Amniotic stem cell (primary cell): ENCODE data around the gene DPP8.
A peak's percentile ranks its signal among the peaks of the same experiment; 100 is the strongest.
"Not testable (repeated sequence)": the region's sequence is repeated elsewhere in the genome, so short reads cannot be mapped to it uniquely, and the experiment has no call there.

ENCODE experiments used
- DNase-seq: peaks from one replicate; lab custom pipeline; 2025; lab: John Stamatoyannopoulos, UW

DPP8 gene

GRCh38 chr15:65516997-65517865 is at the start of gene DPP8:
Gene DPP8 (minus strand): TSS chr15:65517689. CDS start chr15:65512553, 5,136 bp downstream.
- peak; percentile 82 for DNase-seq

GRCh38 chr15:65561934-65562333 is 44.4 kb upstream of the DPP8 start:
- DNase-seq, result no peak

- DNase-seq, result no peak
These were observed 42.5 kb upstream of the DPP8 start for GRCh38 chr15:65559941-65560340.

- no peak for DNase-seq
These were observed 41.7 kb upstream of the DPP8 start for GRCh38 chr15:65558997-65559760.

- no peak for DNase-seq
These were observed 40.8 kb upstream of the DPP8 start for GRCh38 chr15:65558336-65558735.

GRCh38 chr15:65556622-65557021 is 39.1 kb upstream of the DPP8 start:
- DNase-seq, result no peak

- DNase-seq, result no peak
These were observed 36.2 kb upstream of the DPP8 start for GRCh38 chr15:65553691-65554090.

GRCh38 chr15:65552851-65553250 is 35.4 kb upstream of the DPP8 start:
- DNase-seq, result not testable (repeated sequence)

- DNase-seq, result no peak
These were observed 33.7 kb upstream of the DPP8 start for GRCh38 chr15:65551183-65551582.

GRCh38 chr15:65550681-65551098 is 33.2 kb upstream of the DPP8 start:
- DNase-seq, result no peak

- DNase-seq, result not testable (repeated sequence)
These were observed 31.8 kb upstream of the DPP8 start for GRCh38 chr15:65549288-65549687.

- no peak for DNase-seq
These were observed 30.4 kb upstream of the DPP8 start for GRCh38 chr15:65547841-65548240.

- no peak for DNase-seq
These were observed 23.8 kb upstream of the DPP8 start for GRCh38 chr15:65541231-65541820.

GRCh38 chr15:65540314-65540713 is 22.8 kb upstream of the DPP8 start:
- DNase-seq, result no peak

GRCh38 chr15:65535192-65535591 is 17.7 kb upstream of the DPP8 start:
- no peak for DNase-seq

- DNase-seq, result no peak
These were observed 15.7 kb upstream of the DPP8 start for GRCh38 chr15:65533057-65533756.

- no peak for DNase-seq
These were observed 15.2 kb upstream of the DPP8 start for GRCh38 chr15:65532738-65533051.

GRCh38 chr15:65530318-65531111 is 13.0 kb upstream of the DPP8 start, which contains the start of gene HACD3:
Gene HACD3 (plus strand): TSS chr15:65530463. CDS start chr15:65530632, 169 bp downstream.
- DNase-seq, result peak; percentile 44

- no peak for DNase-seq
These were observed 12.4 kb upstream of the DPP8 start for GRCh38 chr15:65529762-65530317.

- no peak for DNase-seq
These were observed 11.1 kb upstream of the DPP8 start for GRCh38 chr15:65528461-65529060.

GRCh38 chr15:65525622-65526021 is 8.1 kb upstream of the DPP8 start:
- DNase-seq, result no peak
